ENCODE measurements around the gene BRMS1L.

- no peak for TF ChIP-seq EZH2 (IDR thresholded peaks at IDR 0.05)
- no peak for TF ChIP-seq CTCF (IDR thresholded peaks at IDR 0.05)
- TF ChIP-seq EZH2phosphoT487 (IDR thresholded peaks at IDR 0.05) = no peak
These were observed 36.5 kb upstream of the BRMS1L start for GRCh38 chr14:35789651-35790050.

Measured in neural progenitor cell (in vitro differentiated cells).